Measurements from ENCODE around the gene LRRN4CL.
A peak's percentile ranks its signal among the peaks of the same experiment; 100 is the strongest.
"Not testable (repeated sequence)": the region's sequence is repeated elsewhere in the genome, so short reads cannot be mapped to it uniquely, and the experiment has no call there.

Gene LRRN4CL

GRCh38 chr11:62689421-62690183 is at the start of gene LRRN4CL:
Gene LRRN4CL, minus strand, starts transcription at chr11:62689530. Its CDS starts 1,022 bp downstream, at chr11:62688508.
- DNase-seq: no peak

GRCh38 chr11:62737196-62737595 is 47.9 kb upstream of the LRRN4CL start:
- no peak for DNase-seq

GRCh38 chr11:62732830-62733229 is 43.5 kb upstream of the LRRN4CL start:
- DNase-seq: no peak

- DNase-seq: not testable (repeated sequence)
These were observed 40.7 kb upstream of the LRRN4CL start for GRCh38 chr11:62730076-62730475.

GRCh38 chr11:62728171-62728988 is 39.0 kb upstream of the LRRN4CL start, which contains the start of gene TTC9C:
Gene TTC9C, plus strand, starts transcription at chr11:62728486. Its CDS starts 363 bp downstream, at chr11:62728849.
- DNase-seq: peak; percentile 77 to 87

- peak; percentile 99 for DNase-seq
These were observed 38.5 kb upstream of the LRRN4CL start for GRCh38 chr11:62727872-62728170.

- DNase-seq: peak; percentile 99 to 100
These were observed 38.0 kb upstream of the LRRN4CL start, which contains the start of gene HNRNPUL2 for GRCh38 chr11:62727165-62727871. Gene HNRNPUL2, minus strand, starts transcription at chr11:62727457. Its CDS starts 301 bp downstream, at chr11:62727156.

GRCh38 chr11:62726915-62727164 is 37.5 kb upstream of the LRRN4CL start:
- no peak for DNase-seq

GRCh38 chr11:62726156-62726914 is 37.0 kb upstream of the LRRN4CL start:
- no peak for DNase-seq

GRCh38 chr11:62725646-62726045 is 36.3 kb upstream of the LRRN4CL start:
- no peak for DNase-seq

GRCh38 chr11:62724171-62724570 is 34.8 kb upstream of the LRRN4CL start:
- no peak for DNase-seq

GRCh38 chr11:62721994-62722393 is 32.7 kb upstream of the LRRN4CL start:
- no peak for DNase-seq

GRCh38 chr11:62719302-62719978 is 30.1 kb upstream of the LRRN4CL start:
- no peak for DNase-seq

- no peak for DNase-seq
These were observed 27.5 kb upstream of the LRRN4CL start for GRCh38 chr11:62716816-62717215.

GRCh38 chr11:62716206-62716605 is 26.9 kb upstream of the LRRN4CL start:
- no peak for DNase-seq

GRCh38 chr11:62715150-62716130 is 26.1 kb upstream of the LRRN4CL start:
- DNase-seq: no peak

GRCh38 chr11:62713343-62713742 is 24.0 kb upstream of the LRRN4CL start:
- DNase-seq: no peak

- DNase-seq: no peak
These were observed 23.5 kb upstream of the LRRN4CL start for GRCh38 chr11:62712861-62713260.

- no peak for DNase-seq
These were observed 23.0 kb upstream of the LRRN4CL start for GRCh38 chr11:62712276-62712812.

- DNase-seq: no peak
These were observed 20.6 kb upstream of the LRRN4CL start for GRCh38 chr11:62710001-62710345.
